ENCODE data around the gene SLC15A5.

The SLC15A5 gene

DNA sequence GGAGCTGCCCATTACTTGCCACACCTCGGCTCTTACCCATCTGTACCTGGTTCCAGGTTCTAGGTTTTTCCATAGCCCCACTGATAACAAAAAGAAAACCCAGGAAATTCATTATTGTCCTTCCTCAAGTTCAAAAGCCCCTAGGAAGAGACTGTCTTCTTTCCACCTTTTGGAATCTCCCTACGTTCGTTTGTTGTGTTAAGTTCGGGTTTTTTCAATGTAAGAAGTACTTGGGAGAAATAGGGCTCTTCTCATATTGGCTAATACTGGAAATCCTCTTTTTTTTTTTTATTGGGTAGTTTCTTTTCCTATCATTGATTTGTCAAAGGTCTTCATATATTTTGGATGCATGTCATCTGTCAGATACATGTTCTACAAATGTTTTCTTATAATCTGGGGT is 17.3 kb downstream of the SLC15A5 start:
- peaks cover 18% of the 10 kb centered on the region for H3K9me3 Mint-ChIP-seq
- H3K36me3 Mint-ChIP-seq (ENCODE audit: low read depth): peaks cover 5% of the 10 kb centered on the region
- H3K27ac Mint-ChIP-seq: no peak overlapping the region
- H3K4me1 Mint-ChIP-seq: no peaks in the 10 kb centered on the region
- H3K27me3 Mint-ChIP-seq (ENCODE audit: low read depth, poor library complexity): peaks cover 3% of the 10 kb centered on the region
- no peak for DNase-seq
- TF ChIP-seq, protein P1, sequence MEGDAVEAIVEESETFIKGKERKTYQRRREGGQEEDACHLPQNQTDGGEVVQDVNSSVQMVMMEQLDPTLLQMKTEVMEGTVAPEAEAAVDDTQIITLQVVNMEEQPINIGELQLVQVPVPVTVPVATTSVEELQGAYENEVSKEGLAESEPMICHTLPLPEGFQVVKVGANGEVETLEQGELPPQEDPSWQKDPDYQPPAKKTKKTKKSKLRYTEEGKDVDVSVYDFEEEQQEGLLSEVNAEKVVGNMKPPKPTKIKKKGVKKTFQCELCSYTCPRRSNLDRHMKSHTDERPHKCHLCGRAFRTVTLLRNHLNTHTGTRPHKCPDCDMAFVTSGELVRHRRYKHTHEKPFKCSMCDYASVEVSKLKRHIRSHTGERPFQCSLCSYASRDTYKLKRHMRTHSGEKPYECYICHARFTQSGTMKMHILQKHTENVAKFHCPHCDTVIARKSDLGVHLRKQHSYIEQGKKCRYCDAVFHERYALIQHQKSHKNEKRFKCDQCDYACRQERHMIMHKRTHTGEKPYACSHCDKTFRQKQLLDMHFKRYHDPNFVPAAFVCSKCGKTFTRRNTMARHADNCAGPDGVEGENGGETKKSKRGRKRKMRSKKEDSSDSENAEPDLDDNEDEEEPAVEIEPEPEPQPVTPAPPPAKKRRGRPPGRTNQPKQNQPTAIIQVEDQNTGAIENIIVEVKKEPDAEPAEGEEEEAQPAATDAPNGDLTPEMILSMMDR (IDR thresholded peaks at IDR 0.05): no peak
- no peak overlapping the region for H3K4me3 Mint-ChIP-seq

DNA sequence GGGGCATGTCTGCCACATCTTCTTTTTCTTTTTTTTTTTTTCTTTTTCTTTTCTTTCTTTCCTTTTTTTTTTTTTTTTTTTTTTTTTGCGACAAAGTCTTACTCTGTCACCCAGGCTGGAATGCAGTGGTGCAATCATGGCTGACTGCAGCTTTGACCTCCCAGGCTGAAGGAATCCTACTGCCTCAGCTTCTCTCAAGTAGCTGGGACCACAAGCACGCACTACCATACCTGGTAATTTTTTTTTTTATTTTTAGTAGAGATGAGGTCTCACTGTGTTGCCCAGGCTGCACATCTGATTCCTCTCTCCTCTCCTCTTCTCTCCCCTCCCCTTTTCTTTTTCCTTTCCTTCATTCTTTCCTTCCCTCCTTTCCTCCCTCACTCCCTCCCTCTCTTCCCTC is 18.5 kb downstream of the SLC15A5 start:
- Mint-ChIP-seq H3K4me1 (no peaks in the 10 kb centered on the region), H3K4me3 (no peak overlapping the region), H3K36me3 (ENCODE audit: low read depth) (peaks cover 5% of the 10 kb centered on the region), H3K27ac (no peak overlapping the region), H3K27me3 (ENCODE audit: low read depth, poor library complexity) (peaks cover 3% of the 10 kb centered on the region), H3K9me3 (peaks cover 10% of the 10 kb centered on the region)
- no peak for DNase-seq
- TF ChIP-seq, protein P1 (IDR thresholded peaks at IDR 0.05): no peak

DNA sequence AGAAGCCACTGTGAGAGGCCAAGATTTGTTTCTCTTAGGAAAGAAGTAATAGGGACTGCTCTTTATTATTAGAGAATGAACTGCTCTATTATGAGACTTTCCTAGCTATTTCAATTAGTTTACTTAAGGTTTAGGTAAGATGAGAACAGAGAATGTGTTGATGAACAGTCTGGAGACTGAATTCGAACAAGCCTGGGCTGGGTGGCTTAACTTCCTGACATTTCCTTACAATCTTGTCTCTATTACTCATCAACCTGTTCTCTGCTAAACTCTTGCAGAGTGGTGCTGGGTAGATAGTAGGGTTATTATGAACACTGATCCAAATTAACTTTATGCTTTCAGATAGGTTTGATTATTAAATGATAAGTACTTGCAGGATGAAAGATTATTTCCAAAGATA is 31.2 kb downstream of the SLC15A5 start:
- DNase-seq: no peak
- H3K27ac Mint-ChIP-seq: no peak overlapping the region
- TF ChIP-seq, protein P1 (IDR thresholded peaks at IDR 0.05): no peak
- H3K27me3 Mint-ChIP-seq (ENCODE audit: low read depth, poor library complexity): no peaks in the 10 kb centered on the region
- no peaks in the 10 kb centered on the region for H3K9me3 Mint-ChIP-seq
- H3K36me3 Mint-ChIP-seq (ENCODE audit: low read depth): no peaks in the 10 kb centered on the region
- no peaks in the 10 kb centered on the region for H3K4me1 Mint-ChIP-seq
- H3K4me3 Mint-ChIP-seq: no peak overlapping the region

DNA sequence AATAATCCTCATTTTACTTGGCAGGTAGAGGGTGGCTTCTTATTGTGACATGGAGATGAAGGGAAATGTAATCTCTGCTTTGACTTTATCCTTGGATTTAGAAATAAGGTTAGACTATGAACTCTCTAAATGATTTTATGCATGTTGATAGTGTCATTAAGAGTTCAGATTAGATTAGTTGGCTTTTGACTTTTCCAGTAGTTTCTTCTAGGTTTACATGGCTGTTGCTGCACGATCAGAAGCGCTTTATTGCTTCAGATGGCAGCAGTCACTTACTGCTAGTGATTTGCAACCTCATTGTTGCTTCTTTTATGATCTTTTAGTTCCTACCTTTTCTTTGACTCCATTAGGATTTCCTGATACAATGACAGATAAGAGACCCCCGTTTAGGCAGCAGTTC is 32.3 kb downstream of the SLC15A5 start:
- Mint-ChIP-seq H3K4me1 (no peaks in the 10 kb centered on the region), H3K36me3 (ENCODE audit: low read depth) (no peaks in the 10 kb centered on the region), H3K27ac (no peak overlapping the region), H3K27me3 (ENCODE audit: low read depth, poor library complexity) (no peaks in the 10 kb centered on the region), H3K9me3 (no peaks in the 10 kb centered on the region), H3K4me3 (no peak overlapping the region)
- DNase-seq: no peak
- TF ChIP-seq, protein P1 (IDR thresholded peaks at IDR 0.05): no peak

DNA sequence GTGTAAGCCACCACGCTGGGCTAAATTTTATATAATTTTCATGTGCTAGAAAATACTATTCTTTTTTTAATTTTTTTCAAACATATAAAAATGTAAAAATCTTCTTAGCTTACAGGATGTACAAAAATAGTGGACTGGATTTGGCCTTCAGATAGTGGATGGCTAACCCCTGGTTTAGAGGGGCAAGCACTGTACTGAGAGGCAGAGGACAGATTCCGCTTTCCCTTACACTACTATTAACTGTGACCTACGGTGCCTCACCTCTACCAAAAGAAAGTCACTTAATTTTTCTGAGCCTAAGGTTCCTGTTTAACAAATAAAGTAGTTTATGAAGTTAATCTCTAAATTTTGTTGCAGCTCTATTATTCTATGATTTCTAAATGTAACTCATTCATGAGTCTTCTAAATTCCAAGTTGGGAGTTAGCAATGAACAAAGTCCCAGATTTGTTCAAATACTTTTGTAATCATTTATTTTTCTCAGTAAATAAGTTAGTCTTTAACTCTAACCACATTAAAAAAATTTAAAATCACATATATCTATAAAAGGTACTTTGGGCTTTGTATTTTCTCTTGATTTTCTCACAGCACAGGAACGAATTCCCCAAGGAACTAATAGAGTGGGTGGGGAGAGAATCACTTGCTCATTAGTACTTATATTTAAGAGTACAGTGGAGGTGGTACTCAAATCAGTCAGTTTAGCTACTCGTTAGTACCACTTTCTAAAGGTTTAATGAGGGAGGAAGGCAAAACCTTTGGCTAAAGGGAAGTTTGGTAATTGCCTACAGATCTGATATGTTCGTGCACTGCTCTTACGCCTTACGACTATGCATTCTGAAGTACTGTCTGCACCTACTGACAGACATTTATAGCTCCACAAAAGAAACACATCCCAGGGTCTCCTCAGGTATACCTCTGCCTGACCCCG is 33.7 kb downstream of the SLC15A5 start:
- Mint-ChIP-seq H3K27me3 (ENCODE audit: low read depth, poor library complexity) (no peaks in the 10 kb centered on the region), H3K27ac (no peak overlapping the region), H3K36me3 (ENCODE audit: low read depth) (no peaks in the 10 kb centered on the region), H3K9me3 (no peaks in the 10 kb centered on the region), H3K4me1 (no peaks in the 10 kb centered on the region), H3K4me3 (no peak overlapping the region)
- no peak for DNase-seq
- TF ChIP-seq, protein P1 (IDR thresholded peaks at IDR 0.05): no peak

DNA sequence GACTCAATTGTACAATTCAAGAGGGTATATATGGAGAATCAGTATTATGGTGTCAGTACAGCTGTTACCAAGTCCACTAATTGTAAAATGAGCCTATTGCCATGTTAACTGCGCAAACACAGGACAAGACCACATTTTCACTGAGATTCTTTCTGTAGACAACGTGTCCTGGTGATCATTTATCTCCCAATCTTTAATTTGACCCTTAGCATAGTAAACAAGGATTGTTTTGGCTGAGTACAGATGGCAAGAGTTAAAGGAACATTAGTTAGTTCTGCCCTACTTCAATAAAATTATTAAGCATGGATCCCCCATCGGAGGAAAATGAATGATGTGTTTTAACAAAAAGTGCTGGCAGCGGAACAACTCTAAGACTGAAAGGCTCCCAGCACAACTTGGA is 36.1 kb downstream of the SLC15A5 start:
- DNase-seq: no peak
- no peaks in the 10 kb centered on the region for H3K36me3 Mint-ChIP-seq (ENCODE audit: low read depth)
- H3K27me3 Mint-ChIP-seq (ENCODE audit: low read depth, poor library complexity): no peaks in the 10 kb centered on the region
- no peak overlapping the region for H3K27ac Mint-ChIP-seq
- TF ChIP-seq, protein P1 (IDR thresholded peaks at IDR 0.05): no peak
- no peaks in the 10 kb centered on the region for H3K9me3 Mint-ChIP-seq
- H3K4me3 Mint-ChIP-seq: no peak overlapping the region
- no peaks in the 10 kb centered on the region for H3K4me1 Mint-ChIP-seq

Data from nephron progenitor cell (in vitro differentiated cells).